Mucosa of descending colon (tissue), 3 donors: ENCODE data around the gene RIPOR3. TPM values are rescaled to one million over a fixed set of nuclear protein-coding genes. Genes with fewer than 3 reads are reported as not detected.

Source experiments
- ATAC-seq: fragments of 200-7000 bp; cut with Tn5 transposase; one replicate; pipeline ENCODE4 v1.9.1; 2020; ENCODE audit warnings: mild to moderate bottlenecking, moderate library complexity
- DNase-seq, 3 donors: peaks; one replicate each; pipeline ENCODE4 v3.0.0-alpha.2; 2020
- H3K36me3 ChIP-seq: fragments of 200-600 bp; one replicate; pipeline ENCODE4 v1.8.0; 2021; ENCODE audit warnings: low read depth, mild to moderate bottlenecking
- H3K4me1 ChIP-seq: fragments of 200-600 bp; one replicate; pipeline ENCODE4 v1.8.0; 2021; ENCODE audit warnings: low read depth, mild to moderate bottlenecking
- H3K4me3 ChIP-seq: fragments of 200-600 bp; one replicate; pipeline ENCODE4 v1.8.0; 2021; ENCODE audit warnings: mild to moderate bottlenecking
- H3K9me3 ChIP-seq: fragments of 200-600 bp; one replicate; pipeline ENCODE4 v1.8.0; 2021; ENCODE audit warnings: mild to moderate bottlenecking
- CTCF ChIP-seq: fragments of 200-600 bp; IDR thresholded peaks from one replicate; pipeline ENCODE4 v1.8.0; 2022; ENCODE audit warnings: antibody characterized with exemption, mild to moderate bottlenecking
- intact Hi-C, 2 donors: fragments of 100-400 bp; cut with DNase I in 1 of 2; cut with micrococcal nuclease in 1 of 2; formaldehyde crosslinking; loops; one replicate each; pipeline versions ENCODE4 v1.11.0 to v1.11.1; 2022; cut with DNase I, micrococcal nuclease
- total RNA-seq, 3 donors: library from RNA; stranded (reverse); fragmentation: NEBNext Ultra II Directional in 2 of 3; extraction: Animal tissue kit (Norgen Biotek cat#: 25700) in 2 of 3; gene quantifications; one replicate each; pipeline versions ENCODE4 v1.2.1 to v1.2.4, GENCODE V29; 2021 to 2023
- donor health status: DM: no; HTN: no; CAD: no; lungs with moderate emphysema.
- donor health status: DM: no; HTN: no; CAD: no.
- donor health status: DM: no; HTN: yes; CAD: no.

The RIPOR3 gene
- total RNA-seq, 3 donors from 2014 or later: 2.2 to 13.4 (median 5.8) TPM

- H3K36me3 ChIP-seq: no peaks in the 10 kb centered on the region
- no peaks in the 10 kb centered on the region for H3K4me1 ChIP-seq
- H3K4me3 ChIP-seq: no peak overlapping the region
- DNase-seq (no peak), ATAC-seq (peak; percentile 75)
- H3K9me3 ChIP-seq: no peaks in the 10 kb centered on the region
- intact Hi-C loops: no loop called here
- TF ChIP-seq CTCF: no peak
Measured at GRCh38 chr20:50670126-50670862, 21.0 kb downstream of the RIPOR3 start.

GRCh38 chr20:50668798-50669197 lies 22.5 kb downstream of the RIPOR3 start:
- intact Hi-C loops: no loop called here
- H3K9me3 ChIP-seq: no peaks in the 10 kb centered on the region
- no peaks in the 10 kb centered on the region for H3K36me3 ChIP-seq
- H3K4me1 ChIP-seq: no peaks in the 10 kb centered on the region
- no peak for TF ChIP-seq CTCF
- no peak for DNase-seq
- no peak overlapping the region for H3K4me3 ChIP-seq
- ATAC-seq: no peak

- no peaks in the 10 kb centered on the region for H3K9me3 ChIP-seq
- no peaks in the 10 kb centered on the region for H3K36me3 ChIP-seq
- intact Hi-C loops: no loop called here
- no peak overlapping the region for H3K4me3 ChIP-seq
- H3K4me1 ChIP-seq: no peaks in the 10 kb centered on the region
- DNase-seq (no peak), ATAC-seq (no peak)
- TF ChIP-seq CTCF: no peak
Measured at GRCh38 chr20:50668326-50668725, 23.0 kb downstream of the RIPOR3 start.

- H3K4me1 ChIP-seq: no peaks in the 10 kb centered on the region
- DNase-seq (no peak), ATAC-seq (no peak)
- no peak overlapping the region for H3K4me3 ChIP-seq
- no peaks in the 10 kb centered on the region for H3K9me3 ChIP-seq
- intact Hi-C loops: no loop called here
- no peaks in the 10 kb centered on the region for H3K36me3 ChIP-seq
- no peak for TF ChIP-seq CTCF
Measured at GRCh38 chr20:50666709-50667298, 24.5 kb downstream of the RIPOR3 start.

- ATAC-seq: no peak
- TF ChIP-seq CTCF: no peak
- DNase-seq: no peak
- Histone ChIP-seq H3K36me3 (no peaks in the 10 kb centered on the region), H3K4me1 (peaks cover 2% of the 10 kb centered on the region), H3K4me3 (no peak overlapping the region), H3K9me3 (no peaks in the 10 kb centered on the region)
- intact Hi-C loops: no loop called here
Measured at GRCh38 chr20:50664254-50664653, 27.1 kb downstream of the RIPOR3 start.
